ENCODE results near the gene ADGRG4. TPM values are rescaled to one million over a fixed set of nuclear protein-coding genes. Genes with fewer than 3 reads are reported as not detected.

ADGRG4 gene
- polyA plus RNA-seq, 6 donors from 2014 or later: not detected

DNA sequence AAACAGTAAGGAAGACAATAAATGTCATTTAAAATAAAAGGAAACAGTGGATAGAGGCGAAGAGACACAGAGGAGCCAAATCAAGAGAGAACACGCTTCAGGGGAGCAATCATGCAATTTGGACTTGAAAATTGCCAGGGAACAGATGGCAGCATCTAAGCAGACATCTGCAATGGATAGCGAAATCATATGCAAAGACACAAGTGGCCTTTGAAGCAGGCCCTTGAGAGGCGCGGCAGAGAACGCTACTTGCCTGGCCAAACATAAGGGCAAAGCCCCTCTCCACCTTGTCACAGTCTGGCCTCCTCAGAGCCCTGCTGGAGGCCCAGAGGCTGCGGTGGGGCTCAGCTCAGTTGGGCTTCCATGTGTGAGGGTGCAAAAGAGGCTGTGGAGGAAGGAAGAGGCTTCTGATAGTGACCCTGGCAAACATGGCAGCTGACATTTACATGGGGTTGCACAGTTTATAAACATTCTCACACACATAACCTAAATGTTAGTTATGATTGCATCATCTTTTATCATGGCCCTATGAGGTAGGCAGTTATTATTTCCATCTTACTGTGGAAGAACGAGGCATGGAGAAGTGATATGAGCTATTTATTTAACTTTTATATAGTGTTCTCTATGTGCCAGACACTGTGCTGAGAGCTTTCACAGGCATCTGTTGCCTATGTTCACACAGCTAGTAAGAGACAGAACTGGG, 18.3 kb downstream of the ADGRG4 start:
- ATAC-seq (ENCODE audit: low read depth in 2 of 2): no peak
- no peak for DNase-seq
- Mint-ChIP-seq H3K36me3 (no peaks in the 10 kb centered on the region), H3K27ac (peak overlapping the region in 1 of 6 donors; percentile 37), H3K27me3 (no peaks in the 10 kb centered on the region), H3K9me3 (no peaks in the 10 kb centered on the region), H3K4me3 (no peak overlapping the region), H3K4me1 (no peaks in the 10 kb centered on the region)

GRCh38 chrX:136319600-136319999, 18.8 kb downstream of the ADGRG4 start:
- Mint-ChIP-seq H3K27ac (no peak overlapping the region), H3K27me3 (no peaks in the 10 kb centered on the region), H3K4me3 (no peak overlapping the region), H3K36me3 (no peaks in the 10 kb centered on the region), H3K9me3 (no peaks in the 10 kb centered on the region), H3K4me1 (no peaks in the 10 kb centered on the region)
- DNase-seq: no peak
- no peak for ATAC-seq (ENCODE audit: low read depth in 2 of 2)

GRCh38 chrX:136321532-136321931, 20.8 kb downstream of the ADGRG4 start:
- Mint-ChIP-seq H3K4me1 (no peaks in the 10 kb centered on the region), H3K9me3 (no peaks in the 10 kb centered on the region), H3K27me3 (no peaks in the 10 kb centered on the region), H3K27ac (no peak overlapping the region), H3K36me3 (no peaks in the 10 kb centered on the region), H3K4me3 (no peak overlapping the region)
- DNase-seq (no peak), ATAC-seq (ENCODE audit: low read depth in 2 of 2) (no peak)

DNA sequence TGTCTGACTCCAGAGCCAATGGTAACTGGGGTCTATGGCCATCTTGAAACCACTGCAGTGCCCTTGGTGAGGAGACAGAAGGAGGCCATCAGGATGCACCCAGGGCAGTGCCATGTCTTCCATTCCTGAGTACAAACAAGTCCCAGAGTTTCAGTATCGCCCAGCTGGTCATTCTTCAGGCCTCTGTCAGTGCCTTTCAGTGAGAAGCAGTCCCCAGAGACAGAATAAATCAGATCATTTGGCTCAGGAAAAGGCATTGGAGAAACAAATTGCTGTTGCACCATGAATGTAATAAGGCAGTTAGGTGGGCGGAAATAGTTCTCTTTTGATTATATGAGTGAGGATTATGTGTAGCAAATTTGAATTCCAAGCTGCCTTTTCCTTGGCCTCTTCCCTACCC, 21.3 kb downstream of the ADGRG4 start:
- no peak overlapping the region for H3K4me3 Mint-ChIP-seq
- ATAC-seq (ENCODE audit: low read depth in 2 of 2) (no peak), DNase-seq (no peak)
- no peak overlapping the region for H3K27ac Mint-ChIP-seq
- no peaks in the 10 kb centered on the region for H3K9me3 Mint-ChIP-seq
- no peaks in the 10 kb centered on the region for H3K36me3 Mint-ChIP-seq
- no peaks in the 10 kb centered on the region for H3K27me3 Mint-ChIP-seq
- H3K4me1 Mint-ChIP-seq: no peaks in the 10 kb centered on the region

- no peak for ATAC-seq (ENCODE audit: low read depth in 2 of 2)
- H3K9me3 Mint-ChIP-seq: no peaks in the 10 kb centered on the region
- H3K4me3 Mint-ChIP-seq: no peak overlapping the region
- no peaks in the 10 kb centered on the region for H3K36me3 Mint-ChIP-seq
- H3K27ac Mint-ChIP-seq: no peak overlapping the region
- no peaks in the 10 kb centered on the region for H3K4me1 Mint-ChIP-seq
- no peak for DNase-seq
- no peaks in the 10 kb centered on the region for H3K27me3 Mint-ChIP-seq
Measured at GRCh38 chrX:136325377-136325776, 24.6 kb downstream of the ADGRG4 start.

- H3K27me3 Mint-ChIP-seq: no peaks in the 10 kb centered on the region
- H3K9me3 Mint-ChIP-seq: no peaks in the 10 kb centered on the region
- H3K27ac Mint-ChIP-seq: no peak overlapping the region
- no peak for ATAC-seq (ENCODE audit: low read depth in 2 of 2)
- DNase-seq: no peak
- H3K4me1 Mint-ChIP-seq: no peaks in the 10 kb centered on the region
- no peak overlapping the region for H3K4me3 Mint-ChIP-seq
- no peaks in the 10 kb centered on the region for H3K36me3 Mint-ChIP-seq
Measured at GRCh38 chrX:136328933-136329332, 28.2 kb downstream of the ADGRG4 start.

- H3K9me3 Mint-ChIP-seq: peaks cover 0 to 15% (median 3%) of the 10 kb centered on the region in 7 donors
- no peak overlapping the region for H3K27ac Mint-ChIP-seq
- H3K36me3 Mint-ChIP-seq: no peaks in the 10 kb centered on the region
- H3K27me3 Mint-ChIP-seq: no peaks in the 10 kb centered on the region
- ATAC-seq (ENCODE audit: low read depth in 2 of 2): no peak
- no peak for DNase-seq
- no peak overlapping the region for H3K4me3 Mint-ChIP-seq
- no peaks in the 10 kb centered on the region for H3K4me1 Mint-ChIP-seq
Measured at GRCh38 chrX:136336623-136337022, 35.9 kb downstream of the ADGRG4 start.

DNA sequence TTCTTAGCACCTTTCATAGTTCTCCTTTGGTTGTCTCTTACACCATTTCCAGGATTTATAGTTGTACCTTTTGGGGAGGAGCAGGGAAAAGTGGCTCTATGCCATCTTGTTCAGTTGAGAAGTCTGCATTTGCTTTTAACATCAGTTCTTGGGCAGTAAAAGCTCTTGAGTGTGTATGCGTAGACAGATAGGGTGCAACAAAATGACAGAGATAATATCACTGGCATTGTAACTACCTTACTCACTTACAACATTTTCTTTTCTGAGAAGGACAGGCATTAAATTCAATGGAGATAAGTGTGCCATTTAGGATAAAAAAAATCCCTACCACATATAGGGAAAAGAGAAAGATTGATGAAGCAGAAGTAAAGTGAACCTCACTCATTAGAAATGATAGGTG, 38.9 kb downstream of the ADGRG4 start:
- Mint-ChIP-seq H3K27me3 (peaks cover 0 to 5% (median 5%) of the 10 kb centered on the region in 3 donors), H3K36me3 (no peaks in the 10 kb centered on the region), H3K9me3 (peaks cover 0 to 15% (median 3%) of the 10 kb centered on the region in 7 donors), H3K4me3 (no peak overlapping the region), H3K27ac (no peak overlapping the region), H3K4me1 (no peaks in the 10 kb centered on the region)
- DNase-seq: no peak
- no peak for ATAC-seq (ENCODE audit: low read depth in 2 of 2)

- Mint-ChIP-seq H3K27ac (no peak overlapping the region), H3K9me3 (peaks cover 0 to 5% (median 0%) of the 10 kb centered on the region in 7 donors), H3K4me3 (no peak overlapping the region), H3K36me3 (no peaks in the 10 kb centered on the region), H3K4me1 (no peaks in the 10 kb centered on the region), H3K27me3 (peaks cover 5 to 15% (median 7%) of the 10 kb centered on the region in 3 donors)
- ATAC-seq (ENCODE audit: low read depth in 2 of 2): no peak
- DNase-seq: no peak
Measured at GRCh38 chrX:136344320-136344719, 43.6 kb downstream of the ADGRG4 start.

DNA sequence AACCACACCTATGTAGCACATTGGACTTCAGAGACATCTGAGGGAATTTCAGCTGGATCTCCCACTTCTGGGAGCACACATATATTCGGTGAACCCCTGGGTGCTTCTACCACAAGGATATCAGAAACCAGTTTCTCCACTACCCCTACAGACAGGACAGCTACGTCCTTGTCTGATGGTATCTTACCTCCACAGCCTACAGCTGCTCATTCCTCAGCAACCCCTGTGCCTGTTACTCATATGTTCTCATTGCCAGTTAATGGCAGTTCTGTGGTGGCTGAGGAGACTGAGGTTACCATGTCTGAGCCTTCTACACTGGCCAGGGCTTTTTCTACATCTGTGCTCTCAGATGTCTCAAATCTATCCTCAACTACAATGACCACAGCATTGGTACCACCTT, 45.7 kb downstream of the ADGRG4 start:
- Mint-ChIP-seq H3K27ac (no peak overlapping the region), H3K4me1 (no peaks in the 10 kb centered on the region)

GRCh38 chrX:136347706-136348105, 46.9 kb downstream of the ADGRG4 start:
- peaks cover 0 to 5% (median 0%) of the 10 kb centered on the region in 7 donors for H3K9me3 Mint-ChIP-seq
- DNase-seq (no peak), ATAC-seq (ENCODE audit: low read depth in 2 of 2) (no peak)
- H3K36me3 Mint-ChIP-seq: no peaks in the 10 kb centered on the region
- peaks cover 5 to 15% (median 7%) of the 10 kb centered on the region in 3 donors for H3K27me3 Mint-ChIP-seq
- no peak overlapping the region for H3K27ac Mint-ChIP-seq
- H3K4me1 Mint-ChIP-seq: no peaks in the 10 kb centered on the region
- H3K4me3 Mint-ChIP-seq: no peak overlapping the region

More for the DNA sequence above, 45.7 kb downstream of the ADGRG4 start:
- Mint-ChIP-seq H3K4me3 (no peak overlapping the region), H3K27me3 (peaks cover 5 to 15% (median 7%) of the 10 kb centered on the region in 3 donors), H3K36me3 (no peaks in the 10 kb centered on the region), H3K9me3 (peaks cover 0 to 5% (median 0%) of the 10 kb centered on the region in 7 donors)
- no peak for DNase-seq
- ATAC-seq (ENCODE audit: low read depth in 2 of 2): no peak

DNA sequence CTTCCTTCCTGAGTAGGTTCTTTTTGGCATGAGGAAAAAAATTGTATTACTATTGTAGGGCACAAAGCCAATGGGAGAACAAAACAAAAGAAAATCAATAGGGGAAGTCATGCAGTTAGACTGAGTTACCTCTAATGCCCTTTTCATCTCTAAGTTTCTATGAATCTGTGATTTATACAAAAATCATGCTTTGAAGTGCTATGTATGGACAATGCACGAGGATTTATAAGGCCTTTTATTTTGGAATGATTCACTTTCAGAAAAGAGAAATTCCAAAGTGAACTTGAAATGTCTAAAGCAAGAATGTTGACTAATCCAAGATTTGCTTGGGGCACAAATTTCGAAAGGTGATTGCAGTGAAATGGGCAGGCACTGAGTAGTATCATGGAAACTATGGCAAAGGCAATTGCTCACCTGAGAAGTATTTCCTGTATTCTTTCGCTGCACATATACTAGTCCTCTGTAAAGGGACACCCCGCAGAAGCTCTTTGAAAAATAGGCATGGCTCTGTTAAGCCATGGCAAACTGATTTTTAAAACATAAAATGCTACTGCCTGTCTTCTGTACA, 52.8 kb downstream of the ADGRG4 start:
- Mint-ChIP-seq H3K27ac (no peak overlapping the region), H3K27me3 (peaks cover 4 to 11% (median 7%) of the 10 kb centered on the region in 3 donors), H3K9me3 (no peaks in the 10 kb centered on the region), H3K4me1 (no peaks in the 10 kb centered on the region), H3K4me3 (no peak overlapping the region), H3K36me3 (no peaks in the 10 kb centered on the region)
- no peak for ATAC-seq (ENCODE audit: low read depth in 2 of 2)
- no peak for DNase-seq

DNA sequence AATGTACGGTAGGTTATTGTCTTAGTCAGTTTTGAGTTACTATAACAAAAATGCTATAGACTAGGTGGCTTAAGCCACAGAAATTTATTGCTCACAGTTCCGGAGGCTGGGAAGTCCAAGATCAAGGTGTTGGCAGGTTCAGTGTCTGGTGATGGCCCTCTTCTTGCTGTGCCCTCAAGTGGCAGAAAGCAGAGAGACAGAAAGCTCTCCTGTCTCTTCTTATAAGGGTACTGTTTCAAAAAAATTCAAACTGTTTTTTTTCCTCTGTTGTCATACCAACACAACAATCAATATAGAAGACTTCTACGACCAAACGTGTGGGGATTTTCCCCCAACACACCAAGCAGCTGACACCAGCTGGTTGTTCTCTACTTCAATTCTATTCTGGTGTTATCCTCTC, 53.4 kb downstream of the ADGRG4 start:
- H3K4me3 Mint-ChIP-seq: no peak overlapping the region
- no peaks in the 10 kb centered on the region for H3K9me3 Mint-ChIP-seq
- H3K27me3 Mint-ChIP-seq: peaks cover 4 to 11% (median 7%) of the 10 kb centered on the region in 3 donors

GRCh38 chrX:136369377-136369776, 68.6 kb downstream of the ADGRG4 start:
- H3K4me3 Mint-ChIP-seq: no peak overlapping the region
- no peaks in the 10 kb centered on the region for H3K4me1 Mint-ChIP-seq
- DNase-seq: no peak
- H3K36me3 Mint-ChIP-seq: no peaks in the 10 kb centered on the region
- ATAC-seq (ENCODE audit: low read depth in 2 of 2): no peak
- H3K9me3 Mint-ChIP-seq: no peaks in the 10 kb centered on the region
- no peak overlapping the region for H3K27ac Mint-ChIP-seq
- H3K27me3 Mint-ChIP-seq: peaks cover 4 to 14% (median 6%) of the 10 kb centered on the region in 3 donors

More for the DNA sequence above, 53.4 kb downstream of the ADGRG4 start:
- H3K27ac Mint-ChIP-seq: no peak overlapping the region
- ATAC-seq (ENCODE audit: low read depth in 2 of 2) (no peak), DNase-seq (no peak)
- H3K4me1 Mint-ChIP-seq: no peaks in the 10 kb centered on the region
- H3K36me3 Mint-ChIP-seq: no peaks in the 10 kb centered on the region

Data from naive B cell (primary cell).